Measurements from ENCODE around the gene FAM20A.

The FAM20A gene

GRCh38 chr17:68610554-68610953 lies 9.4 kb upstream of the FAM20A start:
- TF ChIP-seq EZH2 (IDR thresholded peaks at IDR 0.05; ENCODE audit: borderline replicate concordance, low read length) (no peak), CTCF (IDR thresholded peaks at IDR 0.05; ENCODE audit: low read length) (no peak)
- Histone ChIP-seq H3K9ac (ENCODE audit: low read length) (no peak overlapping the region), H3F3A (ENCODE audit: insufficient read depth, low read length) (no peaks in the 10 kb centered on the region), H4K20me1 (ENCODE audit: insufficient read depth, low read length) (no peaks in the 10 kb centered on the region), H3K79me2 (ENCODE audit: insufficient read depth, low read length) (no peaks in the 10 kb centered on the region), H3K36me3 (ENCODE audit: insufficient read depth, low read length) (no peaks in the 10 kb centered on the region), H3K4me3 (ENCODE audit: low read depth, low read length, poor library complexity, severe bottlenecking) (no peak overlapping the region), H3K27me3 (ENCODE audit: insufficient read depth, low read length) (no peaks in the 10 kb centered on the region), H3K9me2 (ENCODE audit: low read depth, low read length) (no peaks in the 10 kb centered on the region), H3K4me2 (ENCODE audit: low read length) (no peak overlapping the region), H2AFZ (ENCODE audit: low read length) (no peak overlapping the region), H3K27ac (ENCODE audit: low read depth, low read length, poor library complexity, severe bottlenecking) (no peak overlapping the region), H3K4me1 (ENCODE audit: insufficient read depth, low read length, severe bottlenecking) (no peaks in the 10 kb centered on the region), H3K9me3 (ENCODE audit: low read length) (peaks cover 17% of the 10 kb centered on the region)

DNA sequence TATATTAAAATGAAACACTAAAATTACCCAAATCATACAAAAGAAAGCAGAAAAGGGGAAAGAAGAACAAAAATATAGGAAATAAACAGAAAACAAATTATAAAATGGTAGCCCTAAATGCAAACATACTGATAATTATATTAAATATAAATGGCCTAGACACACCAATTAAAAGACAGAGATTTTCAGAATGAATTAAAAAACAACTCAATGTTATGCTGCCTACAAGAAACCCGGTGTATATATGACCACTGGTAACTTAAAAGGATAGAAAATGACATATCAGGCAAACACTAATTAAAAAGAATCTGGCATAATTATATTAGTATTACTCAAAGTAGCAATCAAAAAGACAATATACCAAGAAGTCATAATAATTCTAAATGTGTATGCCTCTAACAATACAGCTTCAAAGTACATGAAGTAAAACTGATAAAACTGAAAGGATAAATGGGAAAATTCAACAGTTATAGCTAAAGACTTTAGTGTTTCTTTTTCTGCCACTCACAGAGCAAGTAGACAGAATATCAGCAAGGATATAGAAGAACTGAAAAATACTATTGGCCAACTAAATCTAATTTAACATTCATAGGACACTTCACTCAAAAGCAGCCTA lies 7.5 kb upstream of the FAM20A start:
- Histone ChIP-seq H3K36me3 (ENCODE audit: insufficient read depth, low read length) (no peaks in the 10 kb centered on the region), H3K79me2 (ENCODE audit: insufficient read depth, low read length) (no peaks in the 10 kb centered on the region), H3K4me3 (ENCODE audit: low read depth, low read length, poor library complexity, severe bottlenecking) (no peak overlapping the region), H2AFZ (ENCODE audit: low read length) (no peak overlapping the region), H4K20me1 (ENCODE audit: insufficient read depth, low read length) (no peaks in the 10 kb centered on the region), H3K9ac (ENCODE audit: low read length) (no peak overlapping the region), H3K4me2 (ENCODE audit: low read length) (no peak overlapping the region), H3K4me1 (ENCODE audit: insufficient read depth, low read length, severe bottlenecking) (no peaks in the 10 kb centered on the region), H3K9me2 (ENCODE audit: low read depth, low read length) (no peaks in the 10 kb centered on the region), H3K27me3 (ENCODE audit: insufficient read depth, low read length) (no peaks in the 10 kb centered on the region), H3K9me3 (ENCODE audit: low read length) (peaks cover 17% of the 10 kb centered on the region), H3K27ac (ENCODE audit: low read depth, low read length, poor library complexity, severe bottlenecking) (no peak overlapping the region), H3F3A (ENCODE audit: insufficient read depth, low read length) (no peaks in the 10 kb centered on the region)
- TF ChIP-seq EZH2 (IDR thresholded peaks at IDR 0.05; ENCODE audit: borderline replicate concordance, low read length), result no peak
- no peak for TF ChIP-seq CTCF (IDR thresholded peaks at IDR 0.05; ENCODE audit: low read length)

GRCh38 chr17:68606451-68607307 lies 5.5 kb upstream of the FAM20A start:
- no peak overlapping the region for H3K27ac ChIP-seq (ENCODE audit: low read depth, low read length, poor library complexity, severe bottlenecking)
- TF ChIP-seq CTCF (IDR thresholded peaks at IDR 0.05; ENCODE audit: low read length) (no peak), EZH2 (IDR thresholded peaks at IDR 0.05; ENCODE audit: borderline replicate concordance, low read length) (no peak)
- no peaks in the 10 kb centered on the region for H3F3A ChIP-seq (ENCODE audit: insufficient read depth, low read length)
- H3K4me2 ChIP-seq (ENCODE audit: low read length), result no peak overlapping the region
- H3K27me3 ChIP-seq (ENCODE audit: insufficient read depth, low read length), result no peaks in the 10 kb centered on the region
- no peaks in the 10 kb centered on the region for H3K79me2 ChIP-seq (ENCODE audit: insufficient read depth, low read length)
- no peaks in the 10 kb centered on the region for H3K4me1 ChIP-seq (ENCODE audit: insufficient read depth, low read length, severe bottlenecking)
- H4K20me1 ChIP-seq (ENCODE audit: insufficient read depth, low read length), result no peaks in the 10 kb centered on the region
- H2AFZ ChIP-seq (ENCODE audit: low read length), result no peak overlapping the region
- no peak overlapping the region for H3K4me3 ChIP-seq (ENCODE audit: low read depth, low read length, poor library complexity, severe bottlenecking)
- no peaks in the 10 kb centered on the region for H3K9me2 ChIP-seq (ENCODE audit: low read depth, low read length)
- no peaks in the 10 kb centered on the region for H3K36me3 ChIP-seq (ENCODE audit: insufficient read depth, low read length)
- H3K9me3 ChIP-seq (ENCODE audit: low read length), result peaks cover 17% of the 10 kb centered on the region
- no peak overlapping the region for H3K9ac ChIP-seq (ENCODE audit: low read length)

Measured in OCI-LY1 (cell line).